Body of pancreas (tissue), 4 donors: Measurements from ENCODE around the gene NWD2. TPM values are rescaled to one million over a fixed set of nuclear protein-coding genes. Genes with fewer than 3 reads are reported as not detected.
A peak's percentile ranks its signal among the peaks of the same experiment; 100 is the strongest.

Experiments
- ATAC-seq: fragments of 150-250 bp; one replicate; pipeline ENCODE4 v1.9.1; 2016
- DNase-seq, 4 donors: peaks; one replicate each; pipeline ENCODE4 v3.0.0-alpha.2; 2019
- H3K27ac ChIP-seq, 4 donors: fragments of 200-600 bp; sonication (generic); 1 replicate in 3 of 4; 2 replicates in 1 of 4; pipeline versions ENCODE4 v1.5.1 to v1.6.1; 2016 to 2019; ENCODE audit warnings: mild to moderate bottlenecking in 1 of 4, mixed read lengths in 1 of 4, moderate library complexity in 1 of 4
- H3K27me3 ChIP-seq, 2 donors: fragments of 200-600 bp; sonication (generic); one replicate each; pipeline ENCODE4 v1.6.0; 2016; ENCODE audit warnings: mild to moderate bottlenecking in 1 of 2
- H3K36me3 ChIP-seq, 2 donors: fragments of 200-600 bp; sonication (generic); replicated peaks in 1 of 2; 2 replicates each; pipeline ENCODE4 v1.5.1; 2016; ENCODE audit warnings: low read depth in 2 of 2; ENCODE audit not compliant: insufficient read depth in 1 of 2
- H3K4me1 ChIP-seq: fragments of 200-600 bp; sonication (generic); one replicate; pipeline ENCODE4 v1.6.0; 2016
- H3K4me3 ChIP-seq, 2 donors: fragments of 200-600 bp; sonication (generic); 1 replicate in 1 of 2; 2 replicates in 1 of 2; pipeline ENCODE4 v1.5.1; 2016 to 2019
- H3K9me3 ChIP-seq, 3 donors: fragments of 200-600 bp; sonication (generic); 1 replicate in 2 of 3; 2 replicates in 1 of 3; pipeline ENCODE4 v1.5.1; 2016
- CTCF ChIP-seq, 7 experiments: fragments of 450-650 bp in 4 of 7; fragments of 200-600 bp in 3 of 7; sonication (generic) in 3 of 7; IDR thresholded peaks; one replicate each; pipeline ENCODE4 v1.5.1; 2016 to 2019; ENCODE audit warnings: antibody characterized with exemption in 7 of 7
- POLR2A ChIP-seq, 3 donors: fragments of 450-650 bp; IDR thresholded peaks; one replicate each; pipeline ENCODE4 v1.6.1; 2016; ENCODE audit warnings: antibody characterized with exemption in 3 of 3, mild to moderate bottlenecking in 2 of 3
- WGBS, 2 donors: methylation state at CpG; one replicate each; pipeline ENCODE4 v1.1.5; 2017; 5-methylcytosine and 5-hydroxymethylcytosine counted together
- intact Hi-C: fragments of 100-400 bp; cut with DNase I; formaldehyde crosslinking; loops from one replicate; pipeline ENCODE4 v1.15.1; 2023
- total RNA-seq, 2 donors: library from RNA; depleted of rRNA; stranded (reverse); fragments of >200 nt; gene quantifications; one replicate each; pipeline ENCODE4 v1.1.0, GENCODE V29; 2016

NWD2 gene
- total RNA-seq, 2 donors from 2014 or later: 0.26 to 4.0 TPM

GRCh38 chr4:37436546-37436945 is 192.0 kb downstream of the NWD2 start:
- H3K9me3 ChIP-seq: no peaks in the 10 kb centered on the region
- TF ChIP-seq CTCF (IDR thresholded peaks at IDR 0.05): no peak
- no peak for TF ChIP-seq POLR2A (IDR thresholded peaks at IDR 0.05)
- intact Hi-C loops: no loop called here
- ATAC-seq: no peak
- no peak for DNase-seq
- no peaks in the 10 kb centered on the region for H3K27me3 ChIP-seq
- H3K4me3 ChIP-seq: no peak overlapping the region
- H3K36me3 ChIP-seq: no peaks in the 10 kb centered on the region
- no peak overlapping the region for H3K27ac ChIP-seq
- WGBS, 2 donors: 88 to 97% methylated on average over 1 of the region's 1 CpG
- H3K4me1 ChIP-seq: peaks cover 49% of the 10 kb centered on the region

- 76 to 77% methylated on average over 4 of the region's 4 CpGs for WGBS, 2 donors
- DNase-seq (no peak), ATAC-seq (no peak)
- Histone ChIP-seq H3K36me3 (no peaks in the 10 kb centered on the region), H3K4me1 (peaks cover 45% of the 10 kb centered on the region), H3K27ac (no peak overlapping the region), H3K4me3 (no peak overlapping the region), H3K9me3 (no peaks in the 10 kb centered on the region), H3K27me3 (no peaks in the 10 kb centered on the region)
- TF ChIP-seq POLR2A (IDR thresholded peaks at IDR 0.05) (no peak), CTCF (IDR thresholded peaks at IDR 0.05) (no peak)
- intact Hi-C loops: no loop called here
Measured at GRCh38 chr4:37437163-37437562, 192.6 kb downstream of the NWD2 start.

- no peaks in the 10 kb centered on the region for H3K27me3 ChIP-seq
- H3K4me1 ChIP-seq: peaks cover 31% of the 10 kb centered on the region
- TF ChIP-seq POLR2A (IDR thresholded peaks at IDR 0.05): no peak
- no peak for TF ChIP-seq CTCF (IDR thresholded peaks at IDR 0.05)
- DNase-seq (no peak), ATAC-seq (peak; percentile 43)
- intact Hi-C loops: no loop called here
- no peaks in the 10 kb centered on the region for H3K9me3 ChIP-seq
- 36 to 49% methylated on average over 8 of the region's 8 CpGs for WGBS, 2 donors
- no peak overlapping the region for H3K27ac ChIP-seq
- no peaks in the 10 kb centered on the region for H3K36me3 ChIP-seq
- no peak overlapping the region for H3K4me3 ChIP-seq
Measured at GRCh38 chr4:37438564-37439279, 194.2 kb downstream of the NWD2 start.

- TF ChIP-seq CTCF (IDR thresholded peaks at IDR 0.05) (no peak), POLR2A (IDR thresholded peaks at IDR 0.05) (no peak)
- intact Hi-C loops: loop anchor here (10.0 kb wide), 1 partner anchor 125 kb away; no protein-coding TSS in a partner anchor
Measured at GRCh38 chr4:37439809-37440474, 195.4 kb downstream of the NWD2 start.

More at GRCh38 chr4:37439809-37440474, 195.4 kb downstream of the NWD2 start:
- H3K27ac ChIP-seq: no peak overlapping the region
- no peak overlapping the region for H3K4me3 ChIP-seq
- H3K27me3 ChIP-seq: no peaks in the 10 kb centered on the region
- no peak for ATAC-seq
- no peak for DNase-seq
- WGBS, 2 donors: 74 to 79% methylated on average over 5 of the region's 5 CpGs
- no peaks in the 10 kb centered on the region for H3K36me3 ChIP-seq
- no peaks in the 10 kb centered on the region for H3K9me3 ChIP-seq
- H3K4me1 ChIP-seq: peaks cover 19% of the 10 kb centered on the region
